ENCODE results near the gene GARIN5B. TPM values are rescaled to one million over a fixed set of nuclear protein-coding genes. Genes with fewer than 3 reads are reported as not detected.

GARIN5B gene
- total RNA-seq, 3 donors from 2014 or later: not detected

DNA sequence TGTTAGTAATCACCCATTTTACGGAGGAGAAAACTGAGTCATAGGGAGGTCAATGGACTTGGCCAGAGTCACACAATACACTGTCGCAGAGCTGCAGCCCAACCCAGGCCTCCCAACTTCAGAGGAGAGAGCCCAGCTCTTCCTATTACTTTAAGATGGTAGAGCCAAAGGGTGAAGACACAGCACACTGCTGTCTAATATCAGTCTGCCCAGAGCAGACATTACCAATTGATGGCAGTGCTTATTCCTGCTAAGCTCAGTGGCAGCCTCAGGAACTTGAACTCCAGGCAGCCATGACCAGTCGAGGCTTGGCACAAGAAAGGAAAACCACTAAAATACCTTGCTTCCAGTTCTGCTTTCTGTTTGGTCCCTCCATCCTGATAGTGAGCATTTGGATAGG, 56.3 kb downstream of the GARIN5B start:
- no peak for DNase-seq (ENCODE audit: low spot score in 2 of 2)
- no peaks in the 10 kb centered on the region for H3K9me3 ChIP-seq
- H3K4me1 ChIP-seq: no peaks in the 10 kb centered on the region
- H3K27ac ChIP-seq: no peak overlapping the region
- H3K27me3 ChIP-seq: no peaks in the 10 kb centered on the region
- intact Hi-C loops (cut with DNase I; ENCODE audit: low total_unique reads): loop anchor here (1.0 kb wide), 1 partner anchor 76 kb away; no protein-coding TSS in a partner anchor
- H3K4me3 ChIP-seq: no peak overlapping the region
- no peaks in the 10 kb centered on the region for H3K36me3 ChIP-seq
- TF ChIP-seq, protein P1, sequence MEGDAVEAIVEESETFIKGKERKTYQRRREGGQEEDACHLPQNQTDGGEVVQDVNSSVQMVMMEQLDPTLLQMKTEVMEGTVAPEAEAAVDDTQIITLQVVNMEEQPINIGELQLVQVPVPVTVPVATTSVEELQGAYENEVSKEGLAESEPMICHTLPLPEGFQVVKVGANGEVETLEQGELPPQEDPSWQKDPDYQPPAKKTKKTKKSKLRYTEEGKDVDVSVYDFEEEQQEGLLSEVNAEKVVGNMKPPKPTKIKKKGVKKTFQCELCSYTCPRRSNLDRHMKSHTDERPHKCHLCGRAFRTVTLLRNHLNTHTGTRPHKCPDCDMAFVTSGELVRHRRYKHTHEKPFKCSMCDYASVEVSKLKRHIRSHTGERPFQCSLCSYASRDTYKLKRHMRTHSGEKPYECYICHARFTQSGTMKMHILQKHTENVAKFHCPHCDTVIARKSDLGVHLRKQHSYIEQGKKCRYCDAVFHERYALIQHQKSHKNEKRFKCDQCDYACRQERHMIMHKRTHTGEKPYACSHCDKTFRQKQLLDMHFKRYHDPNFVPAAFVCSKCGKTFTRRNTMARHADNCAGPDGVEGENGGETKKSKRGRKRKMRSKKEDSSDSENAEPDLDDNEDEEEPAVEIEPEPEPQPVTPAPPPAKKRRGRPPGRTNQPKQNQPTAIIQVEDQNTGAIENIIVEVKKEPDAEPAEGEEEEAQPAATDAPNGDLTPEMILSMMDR (IDR thresholded peaks at IDR 0.05): no peak
- no peak for TF ChIP-seq POLR2A (IDR thresholded peaks at IDR 0.05)
- no peak for TF ChIP-seq POLR2AphosphoS5 (IDR thresholded peaks at IDR 0.05)

DNA sequence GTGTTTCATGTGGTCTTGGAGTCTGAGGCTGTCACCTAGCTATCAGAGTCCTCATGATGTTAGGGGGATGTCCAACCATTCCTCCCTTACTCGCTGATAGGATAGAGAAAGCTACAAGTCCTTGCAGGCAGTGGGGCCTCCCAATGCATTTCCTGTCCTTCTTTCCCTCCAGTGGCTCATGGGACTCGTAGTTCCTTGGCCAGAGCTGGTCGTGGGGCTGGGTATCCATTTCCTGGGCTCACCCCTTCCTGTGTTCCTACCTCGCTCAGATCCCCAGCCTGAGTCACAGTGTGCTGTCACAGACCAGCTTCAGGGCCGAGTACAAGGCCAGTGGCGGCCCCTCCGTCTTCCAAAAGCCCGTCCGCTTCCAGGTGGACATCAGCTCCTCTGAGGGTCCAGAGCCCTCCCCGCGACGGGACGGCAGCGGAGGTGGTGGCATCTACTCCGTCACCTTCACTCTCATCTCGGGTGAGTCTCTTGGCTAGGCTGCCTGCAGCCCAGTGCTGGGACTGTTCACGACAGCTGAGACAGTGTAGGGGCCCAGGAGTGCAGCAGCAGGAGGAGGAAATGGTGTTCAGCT, 57.0 kb downstream of the GARIN5B start:
- H3K27me3 ChIP-seq: no peaks in the 10 kb centered on the region
- H3K36me3 ChIP-seq: no peaks in the 10 kb centered on the region
- DNase-seq (ENCODE audit: low spot score in 2 of 2): no peak
- no peaks in the 10 kb centered on the region for H3K9me3 ChIP-seq
- H3K4me1 ChIP-seq: no peaks in the 10 kb centered on the region
- no peak for TF ChIP-seq POLR2AphosphoS5 (IDR thresholded peaks at IDR 0.05)
- TF ChIP-seq POLR2A (IDR thresholded peaks at IDR 0.05): no peak
- TF ChIP-seq, protein P1 (IDR thresholded peaks at IDR 0.05): no peak
- H3K4me3 ChIP-seq: no peak overlapping the region
- no peak overlapping the region for H3K27ac ChIP-seq
- intact Hi-C loops (cut with DNase I; ENCODE audit: low total_unique reads): loop anchor here (1.0 kb wide), 1 partner anchor 76 kb away; no protein-coding TSS in a partner anchor

DNA sequence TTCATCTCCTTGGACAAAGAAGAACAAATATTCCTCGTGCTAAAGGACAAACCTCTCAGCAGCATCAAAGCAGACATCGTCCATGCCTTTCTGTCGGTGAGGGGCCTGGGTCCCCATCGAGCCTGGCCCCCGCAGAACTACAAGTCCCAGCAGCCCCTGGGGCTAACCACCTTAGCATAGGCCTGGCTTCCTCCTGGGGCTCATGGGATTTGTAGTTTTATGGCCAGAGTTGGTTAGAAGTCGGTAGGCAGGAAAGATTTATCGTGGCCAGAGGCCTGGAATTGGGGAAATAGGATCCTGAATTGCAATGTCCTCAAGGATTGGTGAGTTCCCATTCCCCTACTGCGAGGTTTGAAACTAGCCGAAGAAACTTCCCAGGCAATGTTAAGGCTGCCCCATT, 57.6 kb downstream of the GARIN5B start:
- no peak for DNase-seq (ENCODE audit: low spot score in 2 of 2)

DNA sequence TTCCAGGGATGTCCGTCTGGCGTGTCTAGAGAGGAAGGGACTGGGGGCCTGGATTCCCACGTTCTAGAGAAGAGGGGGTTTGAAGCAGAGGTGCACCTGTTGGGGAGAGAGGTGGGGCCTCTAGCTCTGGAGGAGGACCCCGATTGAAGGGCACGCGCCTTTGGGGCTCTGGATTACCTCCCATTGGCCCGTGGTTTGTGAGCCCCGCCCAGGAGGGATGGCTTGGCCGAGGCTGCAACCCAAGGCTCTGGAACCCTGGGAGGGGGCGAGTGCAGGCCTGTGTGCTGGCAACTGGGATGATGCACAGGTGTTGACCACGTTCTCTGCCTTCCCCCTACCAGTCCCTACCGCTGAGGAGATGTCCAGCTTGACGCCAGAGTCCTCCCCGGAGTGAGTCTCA, 58.1 kb downstream of the GARIN5B start:
- intact Hi-C loops (cut with DNase I; ENCODE audit: low total_unique reads): no loop called here
- DNase-seq (ENCODE audit: low spot score in 2 of 2): no peak
- no peaks in the 10 kb centered on the region for H3K36me3 ChIP-seq

More for the DNA sequence above, 57.6 kb downstream of the GARIN5B start:
- Histone ChIP-seq H3K9me3 (no peaks in the 10 kb centered on the region), H3K4me1 (no peaks in the 10 kb centered on the region), H3K27me3 (no peaks in the 10 kb centered on the region), H3K4me3 (no peak overlapping the region), H3K36me3 (no peaks in the 10 kb centered on the region), H3K27ac (no peak overlapping the region)
- intact Hi-C loops (cut with DNase I; ENCODE audit: low total_unique reads): no loop called here
- TF ChIP-seq POLR2AphosphoS5 (IDR thresholded peaks at IDR 0.05) (no peak), POLR2A (IDR thresholded peaks at IDR 0.05) (no peak)
- TF ChIP-seq, protein P1 (IDR thresholded peaks at IDR 0.05): no peak

More for the DNA sequence above, 58.1 kb downstream of the GARIN5B start:
- no peak overlapping the region for H3K4me3 ChIP-seq
- no peak for TF ChIP-seq POLR2AphosphoS5 (IDR thresholded peaks at IDR 0.05)
- TF ChIP-seq, protein P1 (IDR thresholded peaks at IDR 0.05): no peak
- no peak for TF ChIP-seq POLR2A (IDR thresholded peaks at IDR 0.05)
- H3K4me1 ChIP-seq: no peaks in the 10 kb centered on the region
- no peaks in the 10 kb centered on the region for H3K9me3 ChIP-seq
- H3K27ac ChIP-seq: no peak overlapping the region
- H3K27me3 ChIP-seq: no peaks in the 10 kb centered on the region

Other genes with a start within 250 kb of the GARIN5B start
- gene PPP1R12C, start 245.6 kb downstream of the GARIN5B start, total RNA-seq: 100 to 1,000 TPM in 1 of 3 donors, 10 to 100 TPM in 2; 68.3 to 148 (median 91.7) TPM
- 1 to 10 TPM in 2 of 3 donors, not detected in 1; 3.7 to 7.2 TPM for gene TNNT1, start 214.1 kb downstream of the GARIN5B start, total RNA-seq
- 1 to 10 TPM in 1 of 3 donors, not detected in 2; 2.6 TPM for gene TNNI3, start 205.5 kb downstream of the GARIN5B start, total RNA-seq
- 1 to 10 TPM in 2 of 3 donors, not detected in 1; 4.7 to 4.9 TPM for gene DNAAF3, start 196.6 kb downstream of the GARIN5B start, total RNA-seq
- gene SYT5, start 183.0 kb downstream of the GARIN5B start, total RNA-seq: under 1 TPM in 1 of 3 donors, not detected in 2; under 0.01 TPM
- 10 to 100 TPM in 1 of 3 donors, 1 to 10 TPM in 1, under 1 TPM in 1; 0.73 to 10.2 (median 2.1) TPM for gene PTPRH, start 153.8 kb downstream of the GARIN5B start, total RNA-seq
- gene TMEM86B, start 134.5 kb downstream of the GARIN5B start, total RNA-seq: 1 to 10 TPM in 2 of 3 donors, under 1 TPM in 1; 0.80 to 3.6 (median 1.6) TPM
- 10 to 100 TPM; 23.8 to 31.5 (median 28.2) TPM for gene PPP6R1, start 104.2 kb downstream of the GARIN5B start, total RNA-seq
- gene HSPBP1, start 83.2 kb downstream of the GARIN5B start, total RNA-seq: 10 to 100 TPM; 13.3 to 36.1 (median 32.6) TPM
- 1 to 10 TPM in 2 of 3 donors, not detected in 1; 2.5 to 4.6 TPM for gene BRSK1, start 79.3 kb downstream of the GARIN5B start, total RNA-seq
- gene TMEM150B, start 37.9 kb downstream of the GARIN5B start, total RNA-seq: 10 to 100 TPM in 1 of 3 donors, 1 to 10 TPM in 2; 1.6 to 11.8 (median 3.1) TPM
- 10 to 100 TPM in 2 of 3 donors, 1 to 10 TPM in 1; 6.1 to 20.8 (median 18.4) TPM for gene KMT5C, start 23.4 kb downstream of the GARIN5B start, total RNA-seq
- gene COX6B2, start 8.5 kb downstream of the GARIN5B start, total RNA-seq: 1 to 10 TPM in 1 of 3 donors, under 1 TPM in 1, not detected in 1; 0.73 to 1.3 TPM
- 1 to 10 TPM in 1 of 3 donors, under 1 TPM in 1, not detected in 1; 0.29 to 1.3 TPM for gene IL11, start 7.2 kb upstream of the GARIN5B start, total RNA-seq
- gene TMEM190, start 13.6 kb upstream of the GARIN5B start, total RNA-seq: not detected
- gene TMEM238, start 21.0 kb upstream of the GARIN5B start, total RNA-seq: 10 to 100 TPM in 1 of 3 donors, 1 to 10 TPM in 2; 4.5 to 12.7 (median 9.8) TPM
- 100 to 1,000 TPM; 462 to 673 (median 471) TPM for gene RPL28, start 22.7 kb upstream of the GARIN5B start, total RNA-seq
- 1 to 10 TPM; 7.2 to 9.0 (median 8.9) TPM for gene UBE2S, start 44.5 kb upstream of the GARIN5B start, total RNA-seq
- gene SHISA7, start 80.0 kb upstream of the GARIN5B start, total RNA-seq: under 1 TPM in 1 of 3 donors, not detected in 2; 0.29 TPM
- gene ISOC2, start 98.4 kb upstream of the GARIN5B start, total RNA-seq: 10 to 100 TPM; 42.7 to 71.5 (median 57.0) TPM
- gene C19orf85, start 101.5 kb upstream of the GARIN5B start, total RNA-seq: not detected
- gene ZNF628, start 113.4 kb upstream of the GARIN5B start, total RNA-seq: 1 to 10 TPM; 2.1 to 4.4 (median 4.3) TPM
- 10 to 100 TPM in 2 of 3 donors, 1 to 10 TPM in 1; 1.9 to 11.3 (median 10.8) TPM for gene NAT14, start 121.9 kb upstream of the GARIN5B start, total RNA-seq
- gene SSC5D, start 125.2 kb upstream of the GARIN5B start, total RNA-seq: 1 to 10 TPM; 3.6 to 7.2 (median 3.8) TPM
- gene SBK2, start 173.9 kb upstream of the GARIN5B start, total RNA-seq: not detected
- gene SBK3, start 182.3 kb upstream of the GARIN5B start, total RNA-seq: 1 to 10 TPM in 1 of 3 donors, not detected in 2; 1.3 TPM
- 1 to 10 TPM; 1.6 to 2.3 (median 1.6) TPM for gene ZNF579, start 217.6 kb upstream of the GARIN5B start, total RNA-seq
- 1 to 10 TPM; 3.7 to 7.5 (median 6.1) TPM for gene FIZ1, start 236.3 kb upstream of the GARIN5B start, total RNA-seq
- 10 to 100 TPM; 22.3 to 25.6 (median 25.4) TPM for gene ZNF524, start 237.0 kb upstream of the GARIN5B start, total RNA-seq
- gene ZNF865, start 242.4 kb upstream of the GARIN5B start, total RNA-seq: 1 to 10 TPM; 3.2 to 5.0 (median 3.9) TPM